Activated CD4-positive, alpha-beta T cell treated with anti-CD3 and anti-CD28 coated beads for 36 hours (primary cell): Measurements from ENCODE around the gene OR2V1. TPM values are rescaled to one million over a fixed set of nuclear protein-coding genes. Genes with fewer than 3 reads are reported as not detected.
"Not testable (repeated sequence)": the region's sequence is repeated elsewhere in the genome, so short reads cannot be mapped to it uniquely, and the experiment has no call there.

ENCODE experiments used
- ATAC-seq: fragments of 200-7000 bp; cut with Tn5 transposase; one replicate; pipeline ENCODE4 v1.10.0; 2021; ENCODE audit warnings: mild to moderate bottlenecking, moderate library complexity
- CTCF ChIA-PET: fragments of 350-600 bp; sonication (Branson Sonifier 250); formaldehyde crosslinking; loops from one replicate; lab custom pipeline; 2021; ENCODE audit warnings: antibody characterized with exemption; lab: Charles Lee
- POLR2A ChIA-PET: fragments of 350-600 bp; sonication (Branson Sonifier 250); formaldehyde crosslinking; loops from one replicate; lab custom pipeline; 2021; ENCODE audit warnings: antibody characterized with exemption, inconsistent platforms; lab: Charles Lee
- DNase-seq: peaks from one replicate; pipeline ENCODE4 v3.0.0-alpha.2; 2020
- H3K27ac Mint-ChIP-seq: one replicate; pipeline ENCODE4 v1.8.0; 2021; ENCODE audit warnings: mixed read lengths
- H3K27me3 Mint-ChIP-seq: one replicate; pipeline ENCODE4 v1.8.0; 2021; ENCODE audit warnings: mixed read lengths
- H3K36me3 Mint-ChIP-seq: one replicate; pipeline ENCODE4 v1.8.0; 2021; ENCODE audit warnings: low read depth, mixed read lengths
- H3K4me1 Mint-ChIP-seq: one replicate; pipeline ENCODE4 v1.8.0; 2021; ENCODE audit warnings: mixed read lengths
- H3K4me3 Mint-ChIP-seq: one replicate; pipeline ENCODE4 v1.8.0; 2021; ENCODE audit warnings: mild to moderate bottlenecking, moderate library complexity, mixed read lengths
- H3K9me3 Mint-ChIP-seq: one replicate; pipeline ENCODE4 v1.8.0; 2021; ENCODE audit warnings: low read depth, mixed read lengths
- intact Hi-C, 2 experiments: fragments of 100-400 bp; cut with DNase I in 1 of 2; cut with micrococcal nuclease in 1 of 2; formaldehyde crosslinking; loops; one replicate each; pipeline versions ENCODE4 v1.14.2 to v1.15.1; 2022 to 2024; cut with DNase I, micrococcal nuclease
- total RNA-seq, 2 experiments: library from RNA; stranded (reverse); gene quantifications; one replicate each; pipeline ENCODE4 v1.2.3, GENCODE V29; 2021

The OR2V1 gene
- total RNA-seq, 2 experiments from 2014 or later = not detected

GRCh38 chr5:181111010-181111409, 20.0 kb downstream of the OR2V1 start:
- intact Hi-C loops = no loop called here
- ATAC-seq (no peak), DNase-seq (no peak)
- Mint-ChIP-seq H3K9me3 (no peaks in the 10 kb centered on the region), H3K4me1 (peaks cover 5% of the 10 kb centered on the region), H3K27me3 (peaks cover 60% of the 10 kb centered on the region), H3K4me3 (no peak overlapping the region), H3K36me3 (no peaks in the 10 kb centered on the region), H3K27ac (no peak overlapping the region)
- CTCF ChIA-PET = no interaction called here
- POLR2A ChIA-PET = no interaction called here

- ChIA-PET CTCF (no interaction called here), POLR2A (no interaction called here)
- Mint-ChIP-seq H3K27me3 (peaks cover 57% of the 10 kb centered on the region), H3K9me3 (no peaks in the 10 kb centered on the region), H3K4me3 (no peak overlapping the region), H3K36me3 (no peaks in the 10 kb centered on the region), H3K4me1 (no peaks in the 10 kb centered on the region), H3K27ac (no peak overlapping the region)
- DNase-seq = no peak
- no peak for ATAC-seq
- intact Hi-C loops = no loop called here
These were observed 21.4 kb downstream of the OR2V1 start for GRCh38 chr5:181109489-181110013.

- H3K4me1 Mint-ChIP-seq = peaks cover 5% of the 10 kb centered on the region
- no peak overlapping the region for H3K27ac Mint-ChIP-seq
- peaks cover 57% of the 10 kb centered on the region for H3K27me3 Mint-ChIP-seq
- ChIA-PET CTCF (no interaction called here), POLR2A (interaction anchor here (0.6 kb wide), 1 partner anchor 482 kb away, joined by 7 read pairs; no protein-coding TSS in a partner anchor)
- no peak for ATAC-seq
- H3K4me3 Mint-ChIP-seq = no peak overlapping the region
- intact Hi-C loops = no loop called here
- H3K36me3 Mint-ChIP-seq = no peaks in the 10 kb centered on the region
- no peaks in the 10 kb centered on the region for H3K9me3 Mint-ChIP-seq
- DNase-seq = no peak
These were observed 22.3 kb downstream of the OR2V1 start for GRCh38 chr5:181108578-181109165.

- ChIA-PET POLR2A (no interaction called here), CTCF (interaction anchor here (1.0 kb wide), 1 partner anchor 235 kb away, joined by 3 read pairs; no protein-coding TSS in a partner anchor)
- Mint-ChIP-seq H3K27me3 (peaks cover 57% of the 10 kb centered on the region), H3K9me3 (no peaks in the 10 kb centered on the region), H3K36me3 (no peaks in the 10 kb centered on the region), H3K27ac (no peak overlapping the region), H3K4me1 (peaks cover 7% of the 10 kb centered on the region), H3K4me3 (no peak overlapping the region)
- DNase-seq (no peak), ATAC-seq (no peak)
- intact Hi-C loops = no loop called here
These were observed 23.3 kb downstream of the OR2V1 start for GRCh38 chr5:181107699-181108098.

GRCh38 chr5:181105391-181106025, 25.5 kb downstream of the OR2V1 start:
- intact Hi-C loops = no loop called here
- ATAC-seq = no peak
- H3K4me1 Mint-ChIP-seq = peaks cover 7% of the 10 kb centered on the region
- DNase-seq = no peak
- ChIA-PET POLR2A (no interaction called here), CTCF (no interaction called here)
- H3K36me3 Mint-ChIP-seq = no peaks in the 10 kb centered on the region
- no peaks in the 10 kb centered on the region for H3K9me3 Mint-ChIP-seq
- peaks cover 42% of the 10 kb centered on the region for H3K27me3 Mint-ChIP-seq
- H3K4me3 Mint-ChIP-seq = no peak overlapping the region
- no peak overlapping the region for H3K27ac Mint-ChIP-seq

- CTCF ChIA-PET, H3K27ac Mint-ChIP-seq, H3K9me3 Mint-ChIP-seq, H3K36me3 Mint-ChIP-seq, POLR2A ChIA-PET, intact Hi-C loops, ATAC-seq, H3K4me1 Mint-ChIP-seq, DNase-seq, H3K4me3 Mint-ChIP-seq: not testable (repeated sequence)
- peaks cover 45% of the 10 kb centered on the region for H3K27me3 Mint-ChIP-seq
These were observed 26.2 kb downstream of the OR2V1 start for GRCh38 chr5:181104606-181105390.

GRCh38 chr5:181104259-181104568, 26.8 kb downstream of the OR2V1 start:
- intact Hi-C loops, ATAC-seq, H3K36me3 Mint-ChIP-seq, CTCF ChIA-PET, DNase-seq, H3K27ac Mint-ChIP-seq, POLR2A ChIA-PET, H3K9me3 Mint-ChIP-seq: not testable (repeated sequence)
- peaks cover 12% of the 10 kb centered on the region for H3K4me1 Mint-ChIP-seq
- peak overlapping the region; percentile 41 for H3K4me3 Mint-ChIP-seq
- H3K27me3 Mint-ChIP-seq = peaks cover 49% of the 10 kb centered on the region

GRCh38 chr5:181101930-181102674, 28.9 kb downstream of the OR2V1 start:
- H3K27me3 Mint-ChIP-seq = peaks cover 37% of the 10 kb centered on the region
- H3K4me1 Mint-ChIP-seq = peaks cover 12% of the 10 kb centered on the region
- POLR2A ChIA-PET, DNase-seq, intact Hi-C loops, H3K4me3 Mint-ChIP-seq, H3K9me3 Mint-ChIP-seq, H3K36me3 Mint-ChIP-seq, H3K27ac Mint-ChIP-seq, CTCF ChIA-PET: not testable (repeated sequence)
- peak; percentile 39 for ATAC-seq

- POLR2A ChIA-PET, ATAC-seq, DNase-seq, H3K36me3 Mint-ChIP-seq, H3K27ac Mint-ChIP-seq, H3K9me3 Mint-ChIP-seq, intact Hi-C loops, H3K4me3 Mint-ChIP-seq: not testable (repeated sequence)
- CTCF ChIA-PET = interaction anchor here (2.1 kb wide), 1 partner anchor 232 kb away, joined by 8 read pairs; no protein-coding TSS in a partner anchor
- Mint-ChIP-seq H3K4me1 (peaks cover 12% of the 10 kb centered on the region), H3K27me3 (peaks cover 35% of the 10 kb centered on the region)
These were observed 29.8 kb downstream of the OR2V1 start for GRCh38 chr5:181101030-181101641.

GRCh38 chr5:181100121-181100875, 30.7 kb downstream of the OR2V1 start:
- no peaks in the 10 kb centered on the region for H3K36me3 Mint-ChIP-seq
- H3K27me3 Mint-ChIP-seq = peaks cover 30% of the 10 kb centered on the region
- ATAC-seq (no peak), DNase-seq (peak; percentile 42)
- no peaks in the 10 kb centered on the region for H3K9me3 Mint-ChIP-seq
- peaks cover 12% of the 10 kb centered on the region for H3K4me1 Mint-ChIP-seq
- ChIA-PET POLR2A (interaction anchor here (0.6 kb wide), 1 partner anchor 35 kb away, joined by 3 read pairs; no protein-coding TSS in a partner anchor), CTCF (interaction anchor here (0.8 to 2.1 kb wide), 2 partner anchors 61 to 231 kb away, joined by 3 to 8 read pairs; no protein-coding TSS in a partner anchor)
- intact Hi-C loops = no loop called here
- no peak overlapping the region for H3K4me3 Mint-ChIP-seq
- H3K27ac Mint-ChIP-seq = no peak overlapping the region
